ENCODE data around the gene BTN2A1.

The BTN2A1 gene

GRCh38 chr6:26471970-26472369 is 14.2 kb downstream of the BTN2A1 start:
- DNase-seq, result no peak

GRCh38 chr6:26472549-26473290 is 15.0 kb downstream of the BTN2A1 start:
- peak in 1 of 5 experiments; percentile 62 for DNase-seq

- no peak for DNase-seq
Observed at GRCh38 chr6:26473429-26473757, 15.6 kb downstream of the BTN2A1 start.

GRCh38 chr6:26473758-26474438 is 16.1 kb downstream of the BTN2A1 start:
- DNase-seq, result peak; percentile 39 to 98 (median 72)

- no peak for DNase-seq
Observed at GRCh38 chr6:26474439-26474881, 16.7 kb downstream of the BTN2A1 start.

GRCh38 chr6:26475823-26476729 is 18.3 kb downstream of the BTN2A1 start:
- no peak for DNase-seq

GRCh38 chr6:26476896-26477295 is 19.1 kb downstream of the BTN2A1 start:
- no peak for DNase-seq

GRCh38 chr6:26477426-26477825 is 19.7 kb downstream of the BTN2A1 start:
- DNase-seq, result no peak

- DNase-seq, result no peak
Observed at GRCh38 chr6:26478100-26478984, 20.6 kb downstream of the BTN2A1 start.

- DNase-seq, result no peak
Observed at GRCh38 chr6:26478985-26479278, 21.2 kb downstream of the BTN2A1 start.

GRCh38 chr6:26482338-26482737 is 24.6 kb downstream of the BTN2A1 start:
- DNase-seq, result no peak

GRCh38 chr6:26483727-26484126 is 26.0 kb downstream of the BTN2A1 start:
- DNase-seq, result no peak

GRCh38 chr6:26484161-26484560 is 26.4 kb downstream of the BTN2A1 start:
- no peak for DNase-seq

- no peak for DNase-seq
Observed at GRCh38 chr6:26485112-26485780, 27.5 kb downstream of the BTN2A1 start.

- no peak for DNase-seq
Observed at GRCh38 chr6:26486358-26486757, 28.6 kb downstream of the BTN2A1 start.

- DNase-seq, result no peak
Observed at GRCh38 chr6:26487466-26487865, 29.7 kb downstream of the BTN2A1 start.

- DNase-seq, result peak in 1 of 5 experiments; percentile 8
Observed at GRCh38 chr6:26489996-26490964, 32.5 kb downstream of the BTN2A1 start.

- DNase-seq, result no peak
Observed at GRCh38 chr6:26491604-26492003, 33.8 kb downstream of the BTN2A1 start.

GRCh38 chr6:26493258-26493657 is 35.5 kb downstream of the BTN2A1 start:
- DNase-seq, result peak in 1 of 5 experiments; percentile 39

- DNase-seq, result no peak
Observed at GRCh38 chr6:26494117-26494516, 36.4 kb downstream of the BTN2A1 start.

GRCh38 chr6:26495281-26495680 is 37.5 kb downstream of the BTN2A1 start:
- no peak for DNase-seq
